ENCODE data around the gene CD226.
"Not testable (repeated sequence)": the region's sequence is repeated elsewhere in the genome, so short reads cannot be mapped to it uniquely, and the experiment has no call there.

DNA sequence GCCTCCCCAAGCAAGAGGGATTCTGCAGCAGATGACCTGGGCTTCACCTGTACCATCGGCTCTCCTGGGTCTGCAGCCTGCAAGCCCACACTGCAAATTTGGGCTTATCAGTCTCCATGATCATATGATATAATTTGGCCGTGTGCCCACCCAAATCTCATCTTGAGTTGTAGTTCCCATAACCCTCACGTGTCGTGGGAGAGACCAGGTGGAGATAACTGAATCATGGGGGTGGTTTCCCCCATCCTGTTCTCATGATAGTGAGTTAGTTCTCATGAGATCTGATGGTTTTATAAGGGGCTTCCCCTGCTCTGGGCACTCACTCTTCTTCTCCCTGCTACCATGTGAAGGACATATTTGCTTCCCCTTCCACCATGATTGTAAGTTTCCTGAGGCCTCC is 7.9 kb downstream of the CD226 start:
- TF ChIP-seq, protein P1, sequence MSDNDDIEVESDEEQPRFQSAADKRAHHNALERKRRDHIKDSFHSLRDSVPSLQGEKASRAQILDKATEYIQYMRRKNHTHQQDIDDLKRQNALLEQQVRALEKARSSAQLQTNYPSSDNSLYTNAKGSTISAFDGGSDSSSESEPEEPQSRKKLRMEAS (IDR thresholded peaks at IDR 0.05): not testable (repeated sequence)
- TF ChIP-seq, protein P2, sequence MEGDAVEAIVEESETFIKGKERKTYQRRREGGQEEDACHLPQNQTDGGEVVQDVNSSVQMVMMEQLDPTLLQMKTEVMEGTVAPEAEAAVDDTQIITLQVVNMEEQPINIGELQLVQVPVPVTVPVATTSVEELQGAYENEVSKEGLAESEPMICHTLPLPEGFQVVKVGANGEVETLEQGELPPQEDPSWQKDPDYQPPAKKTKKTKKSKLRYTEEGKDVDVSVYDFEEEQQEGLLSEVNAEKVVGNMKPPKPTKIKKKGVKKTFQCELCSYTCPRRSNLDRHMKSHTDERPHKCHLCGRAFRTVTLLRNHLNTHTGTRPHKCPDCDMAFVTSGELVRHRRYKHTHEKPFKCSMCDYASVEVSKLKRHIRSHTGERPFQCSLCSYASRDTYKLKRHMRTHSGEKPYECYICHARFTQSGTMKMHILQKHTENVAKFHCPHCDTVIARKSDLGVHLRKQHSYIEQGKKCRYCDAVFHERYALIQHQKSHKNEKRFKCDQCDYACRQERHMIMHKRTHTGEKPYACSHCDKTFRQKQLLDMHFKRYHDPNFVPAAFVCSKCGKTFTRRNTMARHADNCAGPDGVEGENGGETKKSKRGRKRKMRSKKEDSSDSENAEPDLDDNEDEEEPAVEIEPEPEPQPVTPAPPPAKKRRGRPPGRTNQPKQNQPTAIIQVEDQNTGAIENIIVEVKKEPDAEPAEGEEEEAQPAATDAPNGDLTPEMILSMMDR (IDR thresholded peaks at IDR 0.05 in 2 of 3, conservative IDR thresholded peaks at IDR 0.05 in 1 of 3; ENCODE audit: borderline replicate concordance in 1 of 3, insufficient read depth in 1 of 3, low read depth in 2 of 3, low read length in 2 of 3): not testable (repeated sequence)
- not testable (repeated sequence) for TF ChIP-seq POLR2A (IDR thresholded peaks at IDR 0.05; ENCODE audit: borderline replicate concordance, extremely low read depth, insufficient read depth, insufficient read length); CEBPB (IDR thresholded peaks at IDR 0.05; ENCODE audit: low read depth); FOSL1 (IDR thresholded peaks at IDR 0.05; ENCODE audit: low read depth); SRF (IDR thresholded peaks at IDR 0.05; ENCODE audit: low read depth); EZH2phosphoT487 (IDR thresholded peaks at IDR 0.05; ENCODE audit: borderline replicate concordance); POLR2AphosphoS5 (IDR thresholded peaks at IDR 0.05; ENCODE audit: low read depth, low read length); EZH2 (IDR thresholded peaks at IDR 0.05); TCF7L2 (IDR thresholded peaks at IDR 0.05; ENCODE audit: borderline replicate concordance, extremely low read depth, insufficient read depth, insufficient read length); JUND (IDR thresholded peaks at IDR 0.05)
- TF ChIP-seq, protein P3, sequence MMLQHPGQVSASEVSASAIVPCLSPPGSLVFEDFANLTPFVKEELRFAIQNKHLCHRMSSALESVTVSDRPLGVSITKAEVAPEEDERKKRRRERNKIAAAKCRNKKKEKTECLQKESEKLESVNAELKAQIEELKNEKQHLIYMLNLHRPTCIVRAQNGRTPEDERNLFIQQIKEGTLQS (IDR thresholded peaks at IDR 0.05): not testable (repeated sequence)
- TF ChIP-seq, protein P4, sequence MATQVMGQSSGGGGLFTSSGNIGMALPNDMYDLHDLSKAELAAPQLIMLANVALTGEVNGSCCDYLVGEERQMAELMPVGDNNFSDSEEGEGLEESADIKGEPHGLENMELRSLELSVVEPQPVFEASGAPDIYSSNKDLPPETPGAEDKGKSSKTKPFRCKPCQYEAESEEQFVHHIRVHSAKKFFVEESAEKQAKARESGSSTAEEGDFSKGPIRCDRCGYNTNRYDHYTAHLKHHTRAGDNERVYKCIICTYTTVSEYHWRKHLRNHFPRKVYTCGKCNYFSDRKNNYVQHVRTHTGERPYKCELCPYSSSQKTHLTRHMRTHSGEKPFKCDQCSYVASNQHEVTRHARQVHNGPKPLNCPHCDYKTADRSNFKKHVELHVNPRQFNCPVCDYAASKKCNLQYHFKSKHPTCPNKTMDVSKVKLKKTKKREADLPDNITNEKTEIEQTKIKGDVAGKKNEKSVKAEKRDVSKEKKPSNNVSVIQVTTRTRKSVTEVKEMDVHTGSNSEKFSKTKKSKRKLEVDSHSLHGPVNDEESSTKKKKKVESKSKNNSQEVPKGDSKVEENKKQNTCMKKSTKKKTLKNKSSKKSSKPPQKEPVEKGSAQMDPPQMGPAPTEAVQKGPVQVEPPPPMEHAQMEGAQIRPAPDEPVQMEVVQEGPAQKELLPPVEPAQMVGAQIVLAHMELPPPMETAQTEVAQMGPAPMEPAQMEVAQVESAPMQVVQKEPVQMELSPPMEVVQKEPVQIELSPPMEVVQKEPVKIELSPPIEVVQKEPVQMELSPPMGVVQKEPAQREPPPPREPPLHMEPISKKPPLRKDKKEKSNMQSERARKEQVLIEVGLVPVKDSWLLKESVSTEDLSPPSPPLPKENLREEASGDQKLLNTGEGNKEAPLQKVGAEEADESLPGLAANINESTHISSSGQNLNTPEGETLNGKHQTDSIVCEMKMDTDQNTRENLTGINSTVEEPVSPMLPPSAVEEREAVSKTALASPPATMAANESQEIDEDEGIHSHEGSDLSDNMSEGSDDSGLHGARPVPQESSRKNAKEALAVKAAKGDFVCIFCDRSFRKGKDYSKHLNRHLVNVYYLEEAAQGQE (IDR thresholded peaks at IDR 0.05; ENCODE audit: low read depth): not testable (repeated sequence)

Data from HCT116 (cell line).